HCEC 1CT (cell line): ENCODE measurements around the gene PPM1H.

Experiments
- DNase-seq: peaks from one replicate; pipeline ENCODE4 v3.0.0-alpha.2; 2017

The PPM1H gene

DNA sequence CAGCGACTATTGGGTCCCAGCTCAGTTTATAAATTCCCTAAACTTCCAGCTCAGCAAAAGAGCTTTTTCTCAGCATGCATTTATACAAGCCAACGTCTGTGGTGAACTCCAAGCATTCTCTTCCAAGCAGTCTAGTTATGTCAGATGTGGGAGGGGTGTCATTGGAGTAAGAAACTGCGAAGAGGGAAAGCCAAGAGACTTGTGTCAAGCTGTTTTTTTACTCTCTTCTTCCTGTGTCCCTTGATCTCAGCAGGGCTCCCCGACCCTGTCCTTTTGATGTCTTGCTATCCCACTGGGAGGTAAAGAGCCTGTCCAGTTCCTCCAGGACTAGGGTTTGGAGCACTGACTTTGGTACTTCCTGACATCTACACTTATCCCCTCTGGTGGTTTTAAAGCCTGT is 69.0 kb downstream of the PPM1H start:
- DNase-seq: no peak

DNA sequence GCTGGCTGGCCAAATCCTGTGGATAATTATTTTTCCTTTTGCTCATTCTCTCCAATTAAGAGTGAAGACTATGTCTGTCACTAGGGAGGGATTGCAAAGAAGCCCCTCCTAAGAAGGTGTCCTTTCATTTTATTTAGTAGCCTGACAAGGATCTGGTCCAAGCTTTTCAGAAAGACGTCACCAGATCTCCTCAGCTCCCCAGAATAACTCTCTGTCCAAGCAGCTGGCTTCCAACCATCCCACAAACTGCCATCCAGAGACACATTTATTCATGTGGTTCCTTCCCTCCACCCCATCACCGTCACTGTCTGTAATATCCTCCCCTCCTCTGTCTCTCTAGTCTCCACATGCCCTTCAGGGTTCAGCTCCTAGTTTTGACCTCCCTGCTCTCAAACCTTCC is 69.9 kb downstream of the PPM1H start:
- no peak for DNase-seq

DNA sequence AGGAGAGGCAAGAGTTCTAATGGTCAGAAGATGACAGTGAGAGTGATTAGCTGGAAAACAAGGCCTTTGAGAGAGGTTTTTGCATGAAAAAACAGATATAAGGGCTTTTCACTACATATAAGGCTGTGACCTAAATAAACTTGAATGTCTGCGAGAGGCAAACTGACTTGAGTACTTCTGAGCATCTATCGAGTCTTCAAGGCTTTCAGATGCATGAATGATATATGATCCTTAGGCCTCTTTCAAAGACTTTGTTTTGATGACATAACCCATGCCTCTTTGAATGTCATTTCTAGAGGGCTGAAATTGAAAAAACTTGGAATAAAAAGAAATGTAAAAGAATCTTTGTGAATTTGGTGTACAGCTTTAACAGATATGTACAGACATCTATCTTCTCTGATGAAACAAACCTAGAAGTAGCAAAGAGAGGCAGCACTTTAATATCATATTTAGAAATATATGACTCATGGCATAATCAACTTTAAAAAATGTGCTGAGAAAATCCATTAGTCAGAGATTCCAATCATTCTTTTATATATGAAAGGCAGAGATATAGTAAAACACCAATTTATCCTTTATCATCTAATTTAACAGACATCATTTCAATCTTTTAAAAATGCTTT is 72.6 kb downstream of the PPM1H start:
- DNase-seq: peak; percentile 86

DNA sequence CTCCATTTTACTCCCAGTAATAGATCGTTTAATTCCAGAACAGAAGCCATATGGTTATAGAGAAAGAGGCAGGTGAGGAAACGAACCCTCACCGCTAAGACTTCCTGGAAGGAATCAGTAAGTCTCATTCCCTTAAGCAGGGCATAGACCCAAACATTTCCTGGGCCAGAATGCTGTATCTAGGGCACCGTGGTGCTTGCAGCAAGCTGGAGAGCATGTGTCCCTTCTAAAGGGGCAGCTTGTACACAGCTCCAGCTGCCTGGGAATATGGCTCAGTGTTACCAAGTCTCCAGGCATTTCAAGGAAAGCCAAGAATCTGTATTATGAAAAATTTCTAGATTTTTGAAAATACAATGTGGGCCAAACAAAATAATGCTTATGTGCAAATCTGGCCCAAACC is 73.4 kb downstream of the PPM1H start:
- DNase-seq: no peak

GRCh38 chr12:62860501-62861411 is 74.2 kb downstream of the PPM1H start:
- no peak for DNase-seq

DNA sequence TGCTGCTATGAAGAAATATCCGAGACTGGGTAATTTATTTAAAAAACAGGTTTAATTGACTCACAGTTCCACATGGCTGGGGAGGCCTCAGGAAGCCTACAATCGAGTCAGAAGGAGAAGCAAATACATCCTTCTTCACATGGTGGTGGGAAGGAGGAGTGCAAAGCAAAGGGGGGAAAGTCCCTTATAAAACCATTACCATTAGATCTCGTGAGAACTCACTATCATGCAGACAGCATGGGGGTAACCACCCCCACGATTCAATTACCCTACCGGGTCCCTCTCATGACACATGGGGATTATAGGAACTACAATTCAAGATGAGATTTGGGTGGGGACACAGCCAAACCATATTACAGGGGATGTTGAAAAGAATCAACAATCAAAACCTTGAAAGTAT is 74.9 kb downstream of the PPM1H start:
- no peak for DNase-seq

DNA sequence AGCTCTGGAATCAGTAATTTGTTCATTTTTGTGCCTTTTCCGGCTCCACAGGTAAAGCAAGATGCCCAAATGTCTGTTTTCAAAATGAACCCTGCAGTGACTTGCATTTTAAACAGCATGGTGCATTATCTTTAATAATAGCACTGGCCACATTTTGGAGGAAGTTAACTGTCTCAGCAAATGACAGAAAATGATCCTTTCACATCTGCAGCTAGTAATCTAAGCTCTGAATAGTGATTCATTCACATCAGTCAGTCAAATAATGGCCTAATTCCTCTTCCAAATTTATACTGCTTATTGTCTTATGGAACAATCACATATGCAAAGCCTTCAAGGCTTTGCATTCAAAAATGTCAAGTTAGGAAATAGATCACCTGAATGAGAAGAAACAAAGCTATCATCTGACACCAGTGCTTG is 75.6 kb downstream of the PPM1H start:
- no peak for DNase-seq

DNA sequence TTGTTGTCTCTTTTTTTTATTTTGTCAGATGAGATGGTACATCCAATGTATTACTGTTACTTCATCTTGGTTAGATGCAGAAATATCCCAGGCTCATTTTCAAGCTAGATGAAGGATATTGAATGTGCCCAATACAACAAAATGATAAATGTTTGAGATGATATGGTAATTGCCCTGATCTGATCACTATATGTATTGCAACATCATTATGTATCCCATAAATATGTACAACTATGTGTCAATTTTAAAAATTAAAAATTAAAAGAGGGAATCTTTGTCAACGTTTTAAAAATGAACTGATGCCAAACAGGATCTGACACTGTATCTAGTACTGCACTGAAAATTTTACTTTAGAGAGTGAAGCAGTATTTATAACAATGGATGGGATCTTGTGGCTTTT is 78.5 kb downstream of the PPM1H start:
- DNase-seq: no peak

- no peak for DNase-seq
These were observed 80.9 kb downstream of the PPM1H start for GRCh38 chr12:62854024-62854423.

DNA sequence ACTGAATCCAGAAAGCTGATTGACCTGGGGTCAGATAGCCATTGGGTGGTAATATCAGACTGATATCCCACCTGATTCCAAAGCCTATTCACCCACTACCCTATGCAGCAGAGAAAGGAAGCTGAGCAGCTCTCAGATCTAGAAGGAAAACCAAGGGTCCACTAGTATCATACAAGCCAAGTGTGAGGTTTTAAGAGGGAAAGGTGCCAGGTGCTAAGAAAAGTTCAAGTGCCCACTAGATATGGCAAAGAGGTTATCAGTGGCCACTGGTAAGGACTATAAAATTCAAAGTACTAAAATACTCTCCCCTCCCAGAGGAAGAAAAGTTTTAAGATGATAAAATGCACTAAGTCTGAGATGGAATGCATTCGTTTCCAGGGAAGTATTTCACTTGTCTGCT is 85.6 kb downstream of the PPM1H start:
- no peak for DNase-seq

GRCh38 chr12:62848418-62848817 is 86.5 kb downstream of the PPM1H start:
- DNase-seq: peak; percentile 68

- no peak for DNase-seq
These were observed 87.2 kb downstream of the PPM1H start for GRCh38 chr12:62847709-62848108.

DNA sequence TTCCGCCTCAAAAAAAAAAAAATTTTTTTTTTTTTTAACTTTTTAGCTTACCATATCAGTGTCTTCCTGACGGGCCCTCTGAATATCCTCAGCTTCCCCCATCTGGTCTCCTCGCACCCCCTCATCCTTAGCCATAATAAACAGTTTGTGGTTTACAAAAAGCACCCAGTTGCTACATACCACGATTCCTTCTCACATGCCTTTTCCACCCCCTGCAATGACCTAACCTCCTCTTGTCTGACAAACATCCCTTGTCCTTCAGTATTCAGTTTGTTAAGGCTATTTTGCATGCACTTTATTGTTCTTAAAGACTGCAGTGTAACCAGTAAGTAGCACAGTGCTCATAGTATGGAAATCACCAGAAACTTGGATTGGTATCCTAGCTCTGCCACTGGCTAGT is 88.5 kb downstream of the PPM1H start:
- peak; percentile 41 for DNase-seq

- no peak for DNase-seq
These were observed 90.0 kb downstream of the PPM1H start for GRCh38 chr12:62844915-62845314.

DNA sequence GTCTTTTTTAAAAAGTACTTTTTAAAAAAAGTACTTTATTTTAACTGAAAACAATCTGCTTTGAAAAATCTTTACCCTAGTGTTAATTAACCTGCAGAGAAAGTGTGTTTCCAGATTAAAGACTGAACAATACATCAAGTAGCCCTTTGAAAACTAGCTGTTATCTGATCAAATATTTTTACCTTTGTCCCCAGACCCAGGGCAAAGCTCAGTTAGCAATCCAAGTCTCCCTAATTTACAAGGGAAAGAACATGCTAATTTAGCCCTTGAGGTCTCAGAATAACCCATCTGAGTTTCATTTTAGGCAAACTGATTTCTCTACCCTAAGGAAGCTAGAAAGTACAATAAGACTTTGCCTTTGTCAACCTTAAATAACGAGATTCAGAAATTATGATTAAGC is 91.2 kb downstream of the PPM1H start:
- DNase-seq: no peak

GRCh38 chr12:62841846-62842245 is 93.1 kb downstream of the PPM1H start:
- no peak for DNase-seq

DNA sequence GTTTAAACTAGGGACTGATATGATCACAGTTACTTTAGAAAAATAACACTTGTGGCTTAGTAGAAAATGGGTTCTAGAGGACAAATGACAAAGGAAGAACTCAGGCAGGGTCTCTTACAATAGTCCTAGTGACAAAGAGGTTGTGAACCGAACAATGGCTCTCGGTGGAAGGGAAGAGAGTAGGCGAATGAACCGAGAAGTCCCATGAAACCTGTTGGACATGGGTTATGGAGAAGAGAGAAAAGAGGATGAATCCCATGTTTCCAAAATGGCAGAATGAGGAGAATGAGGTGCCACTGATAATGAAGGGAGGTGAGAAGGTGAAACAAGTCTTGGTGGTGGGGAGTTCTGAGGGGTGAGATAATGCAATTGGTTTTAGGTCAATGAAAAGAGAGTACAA is 94.1 kb downstream of the PPM1H start:
- DNase-seq: no peak

DNA sequence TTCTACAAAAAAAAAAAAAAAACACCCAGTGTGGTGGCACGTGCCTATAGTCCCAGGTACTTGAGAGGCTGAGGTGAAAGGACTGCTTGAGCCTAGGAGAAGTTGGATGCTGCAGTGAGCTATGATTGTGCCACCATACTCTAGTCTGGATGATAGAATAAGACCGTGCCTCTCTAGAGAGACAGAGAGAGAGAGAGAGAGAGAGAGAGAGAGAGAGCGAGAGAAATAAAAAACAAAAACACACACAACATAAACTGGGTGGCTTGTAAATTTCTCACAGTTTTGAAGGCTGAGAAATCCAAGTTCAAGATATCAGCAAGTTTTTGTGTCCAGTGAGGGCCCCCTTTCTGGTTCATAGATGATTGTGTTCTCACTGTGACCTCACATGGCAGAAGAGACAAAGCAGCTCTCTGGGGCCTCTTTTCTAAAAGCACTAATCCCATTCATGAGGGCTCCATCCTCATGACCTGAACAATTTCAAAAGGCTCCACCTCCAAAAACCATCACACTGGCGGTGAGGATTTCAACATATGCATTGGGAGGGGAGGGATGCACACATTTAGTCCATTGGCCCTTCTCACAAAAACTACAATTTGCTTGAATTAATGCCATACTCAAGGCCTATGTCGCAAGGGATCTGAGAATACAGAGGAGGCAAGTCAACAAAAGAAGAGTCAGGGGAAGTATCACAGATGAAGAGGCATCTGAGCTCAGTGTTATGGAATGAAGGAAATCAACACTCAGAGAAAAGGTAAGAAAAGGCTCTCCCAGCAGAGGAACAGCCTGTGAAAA is 94.9 kb downstream of the PPM1H start:
- no peak for DNase-seq

- DNase-seq: peak; percentile 55
These were observed 99.9 kb downstream of the PPM1H start for GRCh38 chr12:62834971-62835547.

GRCh38 chr12:62834406-62834805 is 100.5 kb downstream of the PPM1H start:
- DNase-seq: no peak

- no peak for DNase-seq
These were observed 101.3 kb downstream of the PPM1H start for GRCh38 chr12:62833634-62834033.

DNA sequence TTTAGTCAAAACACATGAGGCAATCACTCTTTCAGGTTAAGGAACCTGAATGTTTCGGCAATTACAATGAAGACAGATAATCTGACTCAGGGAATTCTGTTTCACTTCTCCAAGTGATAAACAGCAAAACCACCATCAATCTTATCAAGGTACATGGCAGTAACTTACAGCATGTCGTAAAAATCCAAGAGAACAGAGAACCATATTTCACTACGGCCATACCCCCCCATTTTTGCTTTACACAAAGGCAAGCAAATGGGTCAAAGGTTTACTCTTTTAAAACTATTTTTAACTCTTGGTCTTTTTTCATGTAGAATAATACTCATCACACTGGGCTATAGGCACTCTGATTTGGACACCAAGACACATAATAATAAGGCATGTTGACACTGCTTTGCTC is 102.4 kb downstream of the PPM1H start:
- no peak for DNase-seq

- DNase-seq: no peak
These were observed 102.9 kb downstream of the PPM1H start for GRCh38 chr12:62832027-62832426.
